Thoracic aorta (tissue), 2 donors: ENCODE results near the gene PCDHGA5. TPM values are rescaled to one million over a fixed set of nuclear protein-coding genes. Genes with fewer than 3 reads are reported as not detected.
A peak's percentile ranks its signal among the peaks of the same experiment; 100 is the strongest.

Experiments
- ATAC-seq: fragments of 150-250 bp; one replicate; pipeline ENCODE4 v1.8.0; 2017; ENCODE audit warnings: low read depth; ENCODE audit not compliant: insufficient number of reproducible peaks, low FRiP score
- DNase-seq: peaks from one replicate; pipeline ENCODE4 v3.0.0-alpha.2; 2020; ENCODE audit warnings: low spot score
- H3K27ac ChIP-seq, 2 donors: fragments of 200-600 bp; sonication (generic); 1 replicate in 1 of 2; 2 replicates in 1 of 2; pipeline ENCODE4 v1.5.1; 2016; ENCODE audit warnings: mild to moderate bottlenecking in 2 of 2, moderate library complexity in 2 of 2
- H3K27me3 ChIP-seq: fragments of 200-600 bp; sonication (generic); replicated peaks from 2 replicates; pipeline ENCODE4 v1.6.0; 2016; ENCODE audit warnings: mild to moderate bottlenecking; ENCODE audit not compliant: insufficient read depth
- H3K36me3 ChIP-seq: fragments of 200-600 bp; sonication (generic); one replicate; pipeline ENCODE4 v1.5.1; 2016
- H3K4me1 ChIP-seq, 2 donors: fragments of 200-600 bp; sonication (generic); 1 replicate in 1 of 2; 2 replicates in 1 of 2; pipeline versions ENCODE4 v1.5.1 to v1.6.0; 2016; ENCODE audit warnings: low read depth in 2 of 2, mild to moderate bottlenecking in 1 of 2; ENCODE audit not compliant: control insufficient read depth in 1 of 2
- H3K4me3 ChIP-seq: fragments of 200-600 bp; sonication (generic); 2 replicates; pipeline ENCODE4 v1.5.1; 2016; ENCODE audit warnings: mild to moderate bottlenecking
- H3K9me3 ChIP-seq: fragments of 200-600 bp; sonication (generic); 2 replicates; pipeline ENCODE4 v1.5.1; 2016
- total RNA-seq, 2 donors: library from RNA; depleted of rRNA; stranded (reverse); fragments of >200 nt; gene quantifications; one replicate each; pipeline versions ENCODE4 v1.1.0 to v1.2.3, GENCODE V29; 2016
- TF ChIP-seq, protein P1 (sequence below): fragments of 200-600 bp; sonication (generic); IDR thresholded peaks from one replicate; pipeline ENCODE4 v1.5.1; 2019; ENCODE audit warnings: antibody characterized with exemption

PCDHGA5 gene
- total RNA-seq, 2 donors from 2014 or later, result 9.5 to 12.5 TPM

DNA sequence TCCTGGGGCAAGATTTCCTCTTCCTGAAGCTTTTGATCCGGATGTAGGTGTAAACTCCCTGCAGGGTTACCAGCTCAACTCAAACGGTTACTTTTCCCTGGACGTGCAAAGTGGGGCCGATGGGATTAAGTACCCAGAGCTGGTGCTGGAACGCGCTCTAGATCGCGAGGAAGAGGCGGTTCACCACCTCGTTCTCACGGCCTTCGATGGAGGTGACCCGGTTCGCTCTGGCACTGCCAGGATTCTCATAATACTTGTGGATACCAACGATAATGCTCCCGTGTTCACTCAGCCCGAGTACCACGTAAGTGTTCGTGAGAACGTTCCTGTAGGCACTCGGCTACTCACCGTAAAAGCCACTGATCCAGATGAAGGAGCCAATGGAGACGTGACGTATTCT is 8.3 kb upstream of the PCDHGA5 start:
- H3K4me3 ChIP-seq, result peak overlapping the region; percentile 59
- H3K27me3 ChIP-seq, result no peaks in the 10 kb centered on the region
- H3K27ac ChIP-seq, result no peak overlapping the region
- DNase-seq, result no peak
- no peaks in the 10 kb centered on the region for H3K4me1 ChIP-seq
- ATAC-seq, result no peak
- no peaks in the 10 kb centered on the region for H3K36me3 ChIP-seq
- peaks cover 85% of the 10 kb centered on the region for H3K9me3 ChIP-seq
- TF ChIP-seq, protein P1, sequence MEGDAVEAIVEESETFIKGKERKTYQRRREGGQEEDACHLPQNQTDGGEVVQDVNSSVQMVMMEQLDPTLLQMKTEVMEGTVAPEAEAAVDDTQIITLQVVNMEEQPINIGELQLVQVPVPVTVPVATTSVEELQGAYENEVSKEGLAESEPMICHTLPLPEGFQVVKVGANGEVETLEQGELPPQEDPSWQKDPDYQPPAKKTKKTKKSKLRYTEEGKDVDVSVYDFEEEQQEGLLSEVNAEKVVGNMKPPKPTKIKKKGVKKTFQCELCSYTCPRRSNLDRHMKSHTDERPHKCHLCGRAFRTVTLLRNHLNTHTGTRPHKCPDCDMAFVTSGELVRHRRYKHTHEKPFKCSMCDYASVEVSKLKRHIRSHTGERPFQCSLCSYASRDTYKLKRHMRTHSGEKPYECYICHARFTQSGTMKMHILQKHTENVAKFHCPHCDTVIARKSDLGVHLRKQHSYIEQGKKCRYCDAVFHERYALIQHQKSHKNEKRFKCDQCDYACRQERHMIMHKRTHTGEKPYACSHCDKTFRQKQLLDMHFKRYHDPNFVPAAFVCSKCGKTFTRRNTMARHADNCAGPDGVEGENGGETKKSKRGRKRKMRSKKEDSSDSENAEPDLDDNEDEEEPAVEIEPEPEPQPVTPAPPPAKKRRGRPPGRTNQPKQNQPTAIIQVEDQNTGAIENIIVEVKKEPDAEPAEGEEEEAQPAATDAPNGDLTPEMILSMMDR, result no peak

DNA sequence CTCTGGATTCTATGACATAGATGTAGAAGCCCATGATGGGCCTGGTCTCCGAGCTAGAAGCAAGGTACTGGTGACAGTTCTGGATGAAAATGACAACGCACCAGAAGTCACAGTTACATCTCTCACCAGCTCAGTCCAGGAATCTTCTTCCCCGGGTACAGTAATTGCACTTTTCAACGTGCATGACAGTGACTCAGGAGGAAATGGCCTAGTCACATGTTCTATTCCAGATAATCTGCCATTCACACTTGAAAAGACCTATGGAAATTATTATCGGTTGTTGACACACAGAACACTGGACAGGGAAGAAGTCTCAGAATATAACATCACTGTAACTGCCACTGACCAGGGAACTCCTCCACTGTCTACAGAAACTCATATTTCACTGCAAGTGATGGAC is 7.8 kb upstream of the PCDHGA5 start:
- no peak for DNase-seq
- Histone ChIP-seq H3K36me3 (no peaks in the 10 kb centered on the region), H3K27ac (no peak overlapping the region), H3K4me1 (no peaks in the 10 kb centered on the region), H3K9me3 (peaks cover 85% of the 10 kb centered on the region), H3K4me3 (no peak overlapping the region), H3K27me3 (no peaks in the 10 kb centered on the region)
- TF ChIP-seq, protein P1, result no peak
- ATAC-seq, result no peak

DNA sequence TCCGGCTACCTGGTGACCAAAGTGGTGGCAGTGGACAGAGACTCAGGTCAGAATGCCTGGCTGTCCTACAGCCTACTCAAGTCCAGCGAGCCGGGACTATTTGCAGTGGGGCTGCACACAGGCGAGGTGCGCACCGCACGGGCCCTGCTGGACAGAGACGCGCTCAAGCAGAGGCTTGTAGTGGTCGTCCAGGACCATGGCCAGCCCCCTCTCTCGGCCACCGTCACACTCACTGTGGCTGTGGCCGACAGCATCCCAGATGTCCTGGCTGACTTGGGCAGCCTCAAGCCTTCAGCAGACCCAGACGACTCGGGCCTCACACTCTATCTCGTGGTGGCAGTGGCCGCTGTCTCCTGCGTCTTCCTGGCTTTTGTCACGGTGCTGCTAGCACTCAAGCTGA is 7.0 kb upstream of the PCDHGA5 start:
- no peak for ATAC-seq
- H3K4me3 ChIP-seq, result no peak overlapping the region

DNA sequence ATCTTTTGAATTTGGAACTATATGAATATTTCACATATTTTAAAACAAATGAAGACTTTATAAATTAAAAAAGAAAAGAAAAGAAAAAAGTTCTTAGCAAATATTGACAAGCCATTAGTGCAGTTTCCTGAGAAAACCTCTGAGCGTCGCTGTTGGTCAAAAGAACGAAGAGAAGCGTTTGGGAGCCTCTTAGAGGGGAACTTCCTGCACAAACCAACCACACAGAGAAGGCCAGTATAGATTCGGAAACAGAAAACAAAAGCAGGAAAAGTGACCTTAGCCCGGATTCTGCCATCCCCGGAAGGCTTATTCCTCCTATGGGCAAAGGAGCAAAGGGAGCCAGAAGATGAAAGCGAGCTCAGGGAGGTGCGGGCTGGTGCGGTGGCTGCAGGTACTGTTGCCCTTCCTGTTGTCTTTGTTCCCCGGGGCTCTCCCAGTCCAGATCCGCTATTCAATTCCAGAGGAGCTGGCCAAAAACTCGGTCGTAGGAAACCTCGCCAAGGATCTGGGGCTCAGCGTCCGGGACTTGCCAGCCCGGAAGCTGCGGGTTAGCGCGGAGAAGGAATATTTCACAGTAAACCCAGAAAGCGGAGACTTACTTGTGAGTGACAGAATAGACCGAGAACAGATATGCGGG is 4.1 kb upstream of the PCDHGA5 start, which contains the start of gene PCDHGB2:
Gene PCDHGB2, plus strand, starts transcription at position 205 of the 637 bp plus-strand sequence. Its CDS starts 142 bp downstream, at position 347.
- no peak within 1 kb of the TSS for H3K27ac ChIP-seq
- H3K9me3 ChIP-seq, result peaks cover 89% of the 10 kb centered on the region
- no peaks in the 10 kb centered on the region for H3K4me1 ChIP-seq
- DNase-seq (no peak), ATAC-seq (no peak)
- H3K27me3 ChIP-seq, result no peaks in the 10 kb centered on the region
- H3K4me3 ChIP-seq, result peak within 1 kb of the TSS; percentile 60
- H3K36me3 ChIP-seq, result no peaks in the 10 kb centered on the region
- TF ChIP-seq, protein P1, result no peak

More for the DNA sequence above, 7.0 kb upstream of the PCDHGA5 start:
- Histone ChIP-seq H3K27ac (no peak overlapping the region), H3K4me1 (no peaks in the 10 kb centered on the region), H3K36me3 (no peaks in the 10 kb centered on the region), H3K27me3 (no peaks in the 10 kb centered on the region), H3K9me3 (peaks cover 84% of the 10 kb centered on the region)
- DNase-seq, result no peak
- TF ChIP-seq, protein P1, result no peak

DNA sequence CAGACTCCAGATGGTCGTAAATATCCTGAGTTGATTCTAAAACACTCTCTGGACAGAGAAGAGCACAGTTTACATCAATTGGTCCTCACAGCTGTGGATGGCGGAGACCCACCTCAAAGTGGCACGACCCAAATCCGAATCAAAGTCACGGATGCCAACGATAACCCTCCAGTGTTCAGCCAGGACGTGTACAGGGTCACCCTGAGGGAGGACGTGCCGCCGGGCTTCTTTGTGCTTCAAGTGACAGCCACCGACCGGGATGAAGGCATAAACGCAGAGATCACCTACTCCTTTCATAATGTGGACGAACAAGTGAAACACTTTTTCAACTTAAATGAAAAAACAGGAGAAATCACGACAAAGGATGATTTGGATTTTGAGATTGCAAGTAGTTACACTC is 3.3 kb upstream of the PCDHGA5 start:
- DNase-seq (no peak), ATAC-seq (no peak)
- Histone ChIP-seq H3K4me1 (no peaks in the 10 kb centered on the region), H3K9me3 (peaks cover 89% of the 10 kb centered on the region), H3K27me3 (no peaks in the 10 kb centered on the region), H3K36me3 (no peaks in the 10 kb centered on the region), H3K4me3 (peak overlapping the region; percentile 60), H3K27ac (no peak overlapping the region)
- TF ChIP-seq, protein P1, result no peak
